ENCODE results near the gene IFFO2.

IFFO2 gene

DNA sequence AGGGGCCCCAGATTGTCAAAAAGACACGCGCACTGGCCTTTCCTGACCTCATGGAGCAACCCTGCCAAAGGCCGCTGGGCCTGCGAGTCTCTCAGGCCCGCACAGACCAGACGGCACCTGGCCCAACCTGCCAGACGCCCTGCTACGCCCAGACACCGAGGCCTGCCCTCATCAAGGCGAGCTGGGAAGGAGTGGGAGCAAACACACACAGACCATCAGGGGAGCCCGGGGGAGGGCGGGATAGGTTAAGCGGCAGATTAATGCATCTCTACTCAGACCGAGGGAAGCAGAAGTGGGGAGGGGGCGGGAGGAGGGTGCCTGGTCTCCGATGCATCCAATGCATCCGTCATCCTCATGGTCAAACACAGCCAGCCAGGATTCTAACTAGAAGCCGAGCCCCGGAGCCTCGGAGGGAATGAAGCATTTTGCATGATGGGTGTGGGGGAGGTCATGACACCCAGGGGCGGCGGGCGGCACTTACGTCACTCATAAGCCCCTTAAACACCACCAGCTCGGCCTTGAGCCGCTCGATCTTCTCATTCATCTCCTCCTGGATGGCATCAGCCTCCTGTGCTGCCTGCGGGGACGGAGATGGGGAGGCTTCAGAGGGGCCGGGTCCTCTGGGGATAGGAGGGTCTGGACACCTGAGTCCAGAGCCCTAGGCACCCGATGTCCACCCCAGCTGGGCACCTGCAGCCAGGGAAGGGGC lies 37.1 kb downstream of the IFFO2 start:
- no peak for DNase-seq (ENCODE audit: low read depth)

DNA sequence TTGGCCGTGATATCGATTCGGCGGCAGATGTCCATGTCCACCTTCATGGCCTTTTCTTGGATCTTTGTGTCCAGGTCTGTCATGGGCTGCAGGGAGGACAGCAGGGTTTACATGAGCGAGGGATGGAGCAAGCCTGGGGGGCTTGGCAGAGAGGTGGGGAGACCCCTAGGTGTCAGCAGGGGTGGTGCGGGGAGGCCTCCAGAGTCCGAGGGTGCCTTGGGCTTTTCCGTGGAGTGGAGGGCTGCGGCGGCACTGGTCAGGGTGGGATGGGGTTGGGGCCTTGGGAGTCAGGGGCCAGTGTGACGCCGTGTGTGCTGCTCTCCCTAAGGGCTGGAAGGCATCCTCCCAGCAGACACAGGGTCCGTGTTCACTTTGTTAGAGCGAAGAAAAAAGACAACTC lies 38.1 kb downstream of the IFFO2 start:
- DNase-seq (ENCODE audit: low read depth): no peak

DNA sequence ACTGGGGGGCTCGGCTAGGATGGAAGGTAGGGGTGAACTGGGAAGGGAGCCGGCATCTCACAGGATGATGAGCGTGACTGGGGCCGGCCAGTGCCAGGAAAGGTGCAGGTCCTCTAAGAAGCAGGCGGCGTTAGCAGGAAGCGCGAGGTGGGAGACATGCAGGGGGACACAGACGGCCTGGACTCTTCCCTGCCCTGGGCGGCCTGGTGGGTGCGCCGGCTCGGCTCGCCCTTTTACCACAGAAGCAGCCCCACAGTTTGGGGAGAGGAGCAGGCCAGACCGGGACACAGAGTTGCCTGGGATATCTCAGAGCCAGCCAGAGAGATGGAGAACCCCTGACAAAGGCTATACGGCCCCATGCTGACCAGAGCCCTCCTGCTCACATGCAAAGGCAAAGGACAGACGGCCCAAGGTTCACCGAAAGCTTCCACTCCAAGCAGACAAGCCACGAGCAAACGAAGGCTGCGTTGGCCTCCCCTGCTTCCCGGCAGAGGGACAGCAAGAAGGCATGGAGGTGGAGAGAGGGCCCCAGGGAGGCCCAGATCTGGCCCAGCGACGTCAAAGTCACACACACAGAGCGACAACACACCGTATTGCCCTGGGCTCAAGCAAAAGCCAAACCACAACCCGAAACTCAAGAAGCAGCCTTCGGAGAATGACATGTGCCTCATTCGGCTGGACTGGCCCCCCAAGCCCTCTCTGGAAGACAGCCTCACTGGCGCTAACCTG lies 39.2 kb downstream of the IFFO2 start:
- DNase-seq (ENCODE audit: low read depth): no peak

DNA sequence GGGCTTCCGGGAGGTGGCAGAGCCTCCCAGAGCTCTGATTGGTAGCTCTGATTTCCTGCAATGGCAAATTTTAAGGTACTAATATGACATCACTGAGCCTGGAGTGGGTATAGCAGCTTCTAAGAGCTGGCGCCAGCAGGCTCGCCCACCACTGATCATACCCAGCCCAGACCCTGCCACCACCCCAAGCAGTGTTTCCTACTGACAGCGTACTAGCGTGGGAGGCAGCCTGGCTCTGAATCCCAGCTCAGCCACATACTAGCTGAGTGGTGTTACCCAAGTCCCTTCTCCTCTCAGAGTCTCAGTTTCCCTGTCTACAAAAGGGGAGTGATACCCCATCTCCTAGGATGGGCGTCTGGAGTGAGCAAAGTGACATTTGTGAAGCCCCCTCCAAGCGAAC lies 41.1 kb downstream of the IFFO2 start:
- DNase-seq (ENCODE audit: low read depth): no peak

DNA sequence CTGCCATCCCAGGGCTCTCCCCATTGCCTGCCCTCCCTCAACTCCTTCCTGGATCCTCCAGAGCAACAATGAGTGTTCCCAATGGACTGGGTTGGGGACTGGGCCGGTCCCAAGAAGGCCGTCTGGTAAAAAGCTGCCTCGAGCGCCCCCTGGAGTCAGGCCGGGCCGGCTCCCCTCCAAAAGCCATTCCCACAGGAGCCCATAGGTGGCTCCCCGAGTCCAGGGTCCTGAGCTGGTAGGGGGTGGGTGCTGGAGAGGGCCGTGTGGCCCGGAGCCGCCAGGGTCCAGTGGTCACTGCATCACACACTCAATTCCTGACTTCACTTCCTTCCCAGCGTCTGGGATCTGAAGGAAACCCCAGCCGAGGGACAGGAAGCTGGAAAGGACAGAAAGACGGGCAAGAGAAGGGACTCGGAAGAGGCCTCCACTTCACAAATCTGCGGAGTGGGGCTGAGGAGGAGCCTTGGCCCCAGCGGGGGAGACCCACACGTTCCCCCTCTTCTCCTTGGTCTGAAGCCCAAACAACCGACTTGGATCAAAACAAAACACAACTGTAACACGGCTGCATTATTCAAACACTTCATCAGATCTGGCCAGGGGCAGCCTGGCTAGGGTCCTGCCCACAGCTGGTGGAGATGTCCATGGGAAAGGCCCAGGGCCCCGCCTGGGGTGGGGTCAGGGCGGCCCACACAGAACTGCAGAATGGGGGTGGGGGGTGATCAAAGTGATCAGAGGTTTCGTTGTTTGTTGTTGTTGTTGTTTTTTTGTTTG lies 43.2 kb downstream of the IFFO2 start:
- peak; percentile 57 for DNase-seq (ENCODE audit: low read depth)

DNA sequence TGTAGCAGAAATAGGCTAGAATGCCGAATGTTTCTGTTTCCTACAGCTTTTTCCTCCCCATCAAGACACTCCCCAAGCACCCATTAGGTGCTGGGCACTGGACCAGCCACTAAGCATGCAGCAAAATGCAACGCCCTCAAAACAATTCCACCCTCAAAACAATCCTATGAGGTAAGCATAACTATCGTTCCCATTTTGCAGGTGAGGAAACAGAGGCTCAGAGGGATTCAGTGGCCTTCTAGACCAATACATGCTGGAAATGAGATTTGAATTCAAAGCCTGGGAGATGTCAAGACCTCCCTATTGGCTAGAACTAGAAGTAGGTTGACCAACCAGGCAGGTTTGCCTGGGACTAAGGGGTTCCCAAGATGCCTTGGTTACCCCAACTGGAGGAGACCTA lies 43.9 kb downstream of the IFFO2 start:
- no peak for DNase-seq (ENCODE audit: low read depth)

DNA sequence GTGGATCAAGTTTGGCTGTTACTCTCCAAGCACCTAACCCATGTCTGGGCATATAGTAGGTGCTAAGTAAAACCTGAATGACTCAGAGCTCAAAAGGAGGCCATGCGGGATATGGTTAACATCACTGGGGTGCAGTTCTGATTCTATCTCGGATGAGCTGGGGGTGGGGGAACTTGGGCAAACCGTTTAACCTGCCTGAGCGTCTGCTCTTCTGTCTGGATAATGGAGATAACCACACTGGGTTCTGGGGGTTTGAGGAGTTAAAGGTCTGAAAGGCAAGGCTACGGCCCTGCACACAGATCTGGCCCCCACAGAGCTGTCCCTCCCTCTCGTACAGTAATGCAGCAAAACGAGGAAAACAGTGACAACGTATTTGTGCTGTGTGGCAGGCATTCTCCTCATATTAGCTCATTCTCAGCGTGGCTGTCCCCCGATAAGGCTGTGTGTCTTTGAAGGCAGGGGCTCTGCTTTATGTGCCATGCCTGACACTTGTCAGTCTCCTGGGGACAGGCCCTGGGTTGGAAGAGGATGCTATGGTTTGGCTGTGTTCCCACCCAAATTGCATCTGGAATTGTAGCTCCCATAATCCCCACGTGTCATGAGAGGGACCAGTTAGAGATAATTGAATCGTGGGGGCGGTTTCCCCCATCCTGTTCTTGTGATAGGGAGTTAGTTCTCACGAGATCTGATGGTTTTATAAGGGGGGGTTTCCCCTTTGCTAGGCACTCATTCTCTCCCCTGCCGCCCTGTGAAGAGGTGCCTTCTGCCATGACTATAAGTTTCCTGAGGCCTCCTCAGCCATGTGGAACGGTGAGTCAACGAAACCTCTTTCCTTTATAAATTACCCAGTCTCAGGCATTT lies 47.3 kb downstream of the IFFO2 start:
- DNase-seq (ENCODE audit: low read depth): no peak

DNA sequence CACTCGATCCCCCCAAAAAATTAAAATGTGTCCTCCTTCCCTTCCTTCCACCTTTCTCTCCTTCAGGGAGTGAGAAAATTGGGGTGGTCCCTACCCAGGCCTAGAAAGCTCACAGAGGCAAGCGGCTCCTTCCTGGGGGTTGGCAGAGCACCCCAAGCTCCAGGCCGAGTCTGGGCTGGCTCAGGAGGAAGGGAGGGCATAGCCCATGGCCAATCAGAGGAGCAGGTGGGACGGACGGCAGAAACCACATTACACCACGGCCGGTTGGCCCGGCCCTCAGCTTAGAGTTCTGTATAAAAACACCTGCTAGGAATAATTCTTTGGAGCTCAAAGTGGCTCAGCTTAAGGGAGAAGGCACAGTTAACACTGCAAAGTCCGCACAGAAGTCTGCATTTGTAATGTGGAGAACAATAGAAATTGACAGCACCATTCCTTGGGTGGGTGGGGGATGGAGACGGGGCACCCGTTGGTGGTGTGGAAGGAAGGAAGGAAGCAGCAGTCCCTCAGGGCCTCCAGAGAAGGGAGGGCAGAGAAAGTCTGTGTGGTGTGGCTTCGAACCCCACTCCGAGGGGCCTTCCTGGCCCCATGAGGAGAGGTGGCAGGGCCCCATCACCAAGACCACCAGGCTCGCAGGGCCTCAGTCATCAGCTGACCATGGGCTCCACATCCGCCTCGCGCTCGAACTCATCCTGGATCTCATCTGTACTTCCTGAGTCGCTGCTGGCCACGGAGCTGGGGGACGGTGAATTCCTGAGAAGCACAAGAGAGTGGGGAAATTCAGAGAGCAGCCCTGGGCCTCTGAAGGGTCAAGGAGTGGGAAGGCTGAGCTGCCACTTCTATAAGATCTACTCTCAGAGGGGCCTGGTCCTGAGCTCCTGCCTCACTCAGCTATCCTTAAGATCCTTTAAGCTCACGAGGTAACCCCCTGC lies 48.3 kb downstream of the IFFO2 start:
- no peak for DNase-seq (ENCODE audit: low read depth)

DNA sequence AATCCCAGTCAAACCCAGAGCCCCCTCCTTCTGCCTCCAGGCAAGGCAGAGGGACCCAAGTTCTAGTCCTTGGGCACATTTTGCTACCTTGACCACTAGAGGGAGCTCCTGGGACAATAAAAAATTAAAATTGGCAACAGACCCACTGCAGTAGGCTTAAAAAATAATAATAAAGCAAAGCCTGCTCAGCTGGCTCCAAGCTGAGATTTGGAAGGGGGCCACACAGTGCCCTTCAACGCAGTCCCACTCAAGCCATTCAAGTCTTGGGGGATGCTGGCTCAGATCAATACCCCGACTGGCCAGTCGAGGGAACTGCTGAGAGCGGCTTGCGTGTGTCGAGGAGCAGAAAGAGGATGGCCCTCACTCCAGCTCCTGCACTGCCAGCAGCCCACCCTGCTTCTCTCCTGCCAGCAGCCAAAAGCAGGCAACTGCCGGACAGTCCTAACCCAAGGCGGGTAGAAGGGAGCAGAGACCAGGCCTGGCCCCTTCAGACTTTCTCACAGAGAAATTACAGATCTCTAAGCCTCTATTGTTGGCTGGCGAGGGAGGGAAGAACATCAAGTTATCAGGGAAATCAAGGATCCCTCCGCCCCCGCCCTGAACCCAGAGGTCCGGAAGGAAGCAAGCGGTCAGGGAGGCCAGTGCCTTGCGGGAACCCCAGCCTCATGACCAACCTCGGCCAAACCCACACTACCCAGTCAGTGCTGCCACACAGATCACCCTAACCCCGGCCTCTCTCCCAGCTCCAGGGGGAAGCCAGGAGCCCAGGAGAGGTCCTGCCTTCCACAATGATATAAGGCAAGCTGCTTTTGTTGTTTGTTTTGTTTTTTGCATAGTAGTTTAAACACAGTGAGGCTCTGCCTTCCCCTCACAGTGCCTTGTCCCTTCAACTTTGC lies 49.2 kb downstream of the IFFO2 start:
- DNase-seq (ENCODE audit: low read depth): peak; percentile 34

DNA sequence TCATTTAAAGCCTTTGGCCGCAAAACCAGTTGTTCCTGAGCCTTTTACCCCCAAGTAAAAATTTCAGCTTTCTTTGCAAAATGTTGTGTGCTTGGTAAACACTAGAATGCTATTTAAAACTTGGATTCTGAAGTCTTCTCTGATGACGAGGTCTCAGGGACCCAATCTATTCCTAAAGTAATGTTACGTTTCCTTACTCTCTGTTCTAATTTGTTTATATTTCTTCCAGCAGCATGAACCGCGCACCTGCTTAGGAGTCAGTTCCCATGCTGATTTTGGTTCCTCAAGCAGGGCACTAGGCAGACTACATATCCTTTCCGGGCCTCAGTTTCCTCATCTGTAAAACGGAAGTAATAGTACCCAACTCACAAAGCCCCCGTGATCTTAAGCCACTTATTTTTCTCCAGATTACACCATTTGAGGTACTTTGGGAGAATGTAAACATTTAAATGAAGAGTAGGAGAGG lies 53.2 kb downstream of the IFFO2 start:
- no peak for DNase-seq (ENCODE audit: low read depth)

DNA sequence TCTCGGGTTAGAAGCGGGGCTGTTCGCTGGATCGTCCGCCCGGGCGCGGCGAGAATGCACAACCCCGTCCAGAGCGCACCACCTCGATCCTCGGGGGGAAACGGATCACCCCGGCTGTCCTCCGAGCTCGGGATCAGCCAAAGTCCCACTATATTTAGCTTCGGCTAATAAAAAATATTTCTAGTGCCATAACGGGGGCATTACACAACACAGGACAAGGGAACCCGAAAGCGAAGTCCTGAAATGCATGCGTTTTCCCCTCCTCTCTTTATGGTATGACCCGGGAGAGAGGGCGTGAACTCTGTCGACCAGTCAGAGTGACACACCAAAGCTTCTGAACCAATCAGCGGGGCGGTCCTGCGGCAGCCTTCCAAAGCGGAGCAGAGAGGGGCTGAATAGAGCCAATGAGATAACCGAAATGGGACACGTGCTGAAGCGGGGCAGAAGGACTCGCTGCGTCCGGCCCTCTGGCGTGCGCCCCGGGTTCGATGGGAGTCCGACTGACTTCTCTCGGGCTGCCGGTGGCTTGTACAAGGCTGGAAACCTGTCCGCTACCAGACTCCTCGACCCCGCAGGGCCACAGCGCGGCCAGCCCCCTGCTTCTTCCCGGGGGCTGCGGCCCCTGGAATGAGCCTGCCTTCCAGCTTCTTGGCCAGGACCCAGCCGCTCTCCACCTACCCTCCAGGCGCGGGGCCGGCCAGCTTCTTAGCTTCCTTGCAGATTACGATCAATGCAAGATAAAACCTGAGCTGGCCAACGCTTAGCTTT lies 53.8 kb downstream of the IFFO2 start, which contains the start of gene ALDH4A1:
Gene ALDH4A1, minus strand, starts transcription at position 33 of the 768 bp plus-strand sequence. Its CDS starts 32 bp downstream, at position 1.
- DNase-seq (ENCODE audit: low read depth): peak; percentile 85

DNA sequence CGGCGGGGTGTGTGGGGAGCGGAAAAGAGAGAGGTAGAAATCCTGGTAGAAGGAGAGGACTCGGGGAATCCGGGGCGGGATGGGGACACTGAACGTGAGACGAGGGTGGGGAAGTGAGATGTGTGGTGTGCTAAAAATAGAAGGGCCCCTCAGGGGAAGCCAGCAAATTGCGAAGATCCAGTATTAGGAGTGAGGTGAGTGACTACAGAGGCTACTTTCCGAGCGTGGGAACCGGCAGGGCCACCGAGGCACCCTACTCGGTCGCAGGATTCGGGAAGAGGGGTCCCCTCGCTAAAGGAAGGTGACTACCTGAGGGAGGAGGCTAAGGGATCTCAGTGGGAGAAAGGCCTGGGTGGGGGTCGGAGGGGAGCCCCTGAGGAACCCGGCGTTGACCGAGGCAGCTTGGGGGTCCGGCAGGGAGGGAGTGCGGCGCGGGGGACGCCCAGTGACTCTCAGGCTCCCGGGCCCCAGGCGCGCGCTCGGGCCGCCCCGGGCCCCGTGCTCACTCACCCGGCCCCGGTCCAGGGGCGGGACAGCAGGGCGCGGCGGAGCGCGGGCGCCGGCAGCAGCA lies 54.4 kb downstream of the IFFO2 start:
- no peak for DNase-seq (ENCODE audit: low read depth)

DNA sequence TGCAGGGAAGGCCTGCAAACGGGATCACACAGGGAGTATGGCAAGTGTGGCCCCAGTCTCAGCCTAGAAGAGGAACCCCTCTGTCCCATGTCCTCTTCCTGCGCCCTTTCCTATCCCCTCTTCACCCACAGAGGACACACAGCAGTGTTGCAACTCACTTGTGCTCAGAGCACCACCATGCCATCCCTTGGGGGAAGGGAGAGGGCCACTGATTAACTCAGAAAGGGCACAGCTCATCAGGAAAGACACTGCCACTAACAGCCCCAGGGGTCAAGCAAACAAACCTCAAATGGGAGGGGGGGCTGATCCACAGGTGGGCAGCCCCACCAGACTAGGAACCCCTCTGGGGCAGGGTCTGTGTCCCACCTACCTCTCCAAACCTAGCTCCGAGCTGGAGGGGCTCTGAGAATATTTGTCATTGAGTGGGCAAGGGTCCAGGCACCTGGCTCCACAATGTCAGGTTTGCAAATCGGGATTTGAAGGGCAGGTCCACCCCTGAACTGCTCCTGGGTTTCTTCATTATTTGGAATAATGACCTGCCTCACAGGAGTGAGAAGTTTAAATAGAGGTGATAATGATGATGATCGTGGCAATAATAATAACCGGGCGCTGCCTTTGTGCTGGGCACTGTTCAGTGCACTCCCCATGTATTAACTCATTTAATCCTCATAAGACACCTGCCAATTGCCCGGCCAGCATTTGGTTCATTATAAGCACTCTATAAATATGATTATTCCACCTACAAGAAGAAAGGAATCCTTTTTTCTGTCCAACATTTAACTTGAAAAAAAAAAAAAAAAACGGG lies 55.1 kb downstream of the IFFO2 start:
- no peak for DNase-seq (ENCODE audit: low read depth)

DNA sequence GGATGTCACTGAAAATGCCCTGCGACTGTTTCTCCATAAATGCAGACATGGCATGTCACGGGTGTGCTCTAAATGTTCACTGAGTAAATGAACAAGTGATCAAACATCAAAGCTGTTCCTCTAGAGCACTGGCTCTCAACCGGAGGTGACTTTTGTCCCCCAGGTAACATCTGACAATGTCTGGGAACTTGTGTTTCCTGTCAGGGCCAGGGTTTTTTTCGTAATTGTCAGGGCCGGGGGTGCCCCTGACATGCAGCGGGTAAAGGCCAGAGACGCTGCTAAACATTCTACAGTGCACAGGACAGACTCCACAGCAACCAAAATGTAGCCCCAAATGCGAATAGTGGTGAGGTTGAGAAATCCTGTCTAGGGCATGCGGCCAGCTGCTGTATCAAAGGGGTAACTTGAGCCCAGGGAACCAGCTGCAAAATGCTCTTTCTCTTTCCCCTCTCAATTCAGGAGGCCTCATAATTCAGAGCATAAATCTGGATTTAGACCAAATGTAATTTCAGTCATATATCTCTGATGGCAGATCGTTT lies 56.1 kb downstream of the IFFO2 start:
- no peak for DNase-seq (ENCODE audit: low read depth)

DNA sequence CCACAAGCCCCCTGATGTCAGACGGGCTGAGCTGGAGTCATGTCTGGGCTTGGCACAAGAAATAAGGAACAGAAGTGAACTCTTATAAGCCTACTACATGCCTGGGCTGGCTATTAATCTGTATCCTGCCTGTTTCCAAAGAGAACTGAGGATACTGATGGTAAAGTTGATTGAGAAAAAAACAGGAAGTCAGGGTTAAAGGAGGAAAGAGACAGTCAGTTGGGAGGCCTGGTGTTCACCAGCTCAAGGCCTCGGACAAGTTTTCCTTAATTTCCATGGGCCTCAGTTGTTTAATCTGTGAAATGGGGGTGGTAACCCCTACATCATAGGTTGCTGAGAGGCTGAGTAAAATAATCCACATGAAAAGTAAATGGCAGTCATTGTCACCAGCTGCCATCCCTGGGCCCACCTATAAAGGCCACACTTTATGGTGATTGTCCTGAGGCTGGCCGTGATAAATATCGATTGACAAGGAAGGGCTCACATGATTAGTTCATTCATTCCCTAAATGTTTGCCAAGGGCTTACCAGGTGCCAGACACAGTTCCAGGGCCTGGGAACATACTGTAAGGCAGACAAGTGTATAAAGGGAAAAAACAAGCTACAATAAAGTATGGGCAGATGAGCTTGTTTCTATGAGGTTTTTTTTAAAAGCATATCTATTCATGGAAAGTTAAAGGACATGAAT lies 57.0 kb downstream of the IFFO2 start:
- DNase-seq (ENCODE audit: low read depth): no peak

DNA sequence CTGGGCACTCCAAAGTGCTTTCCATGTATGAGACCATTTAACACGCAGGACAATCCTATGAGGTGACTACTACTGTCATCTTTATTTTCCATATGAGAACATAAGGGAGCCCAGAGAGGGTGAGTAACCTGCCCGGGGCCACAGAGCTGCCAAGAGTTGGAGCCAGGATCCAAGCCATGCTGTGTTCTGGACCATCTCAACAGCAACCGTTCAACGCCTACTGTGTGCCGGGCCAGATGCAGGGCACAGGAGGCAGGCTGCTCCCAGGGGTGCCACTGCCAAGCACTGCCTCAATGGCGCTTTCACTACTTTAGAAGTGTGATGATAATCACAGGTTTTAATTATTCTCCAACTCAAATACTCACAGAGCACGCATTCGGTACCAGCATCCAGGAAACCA lies 57.9 kb downstream of the IFFO2 start:
- DNase-seq (ENCODE audit: low read depth): no peak

DNA sequence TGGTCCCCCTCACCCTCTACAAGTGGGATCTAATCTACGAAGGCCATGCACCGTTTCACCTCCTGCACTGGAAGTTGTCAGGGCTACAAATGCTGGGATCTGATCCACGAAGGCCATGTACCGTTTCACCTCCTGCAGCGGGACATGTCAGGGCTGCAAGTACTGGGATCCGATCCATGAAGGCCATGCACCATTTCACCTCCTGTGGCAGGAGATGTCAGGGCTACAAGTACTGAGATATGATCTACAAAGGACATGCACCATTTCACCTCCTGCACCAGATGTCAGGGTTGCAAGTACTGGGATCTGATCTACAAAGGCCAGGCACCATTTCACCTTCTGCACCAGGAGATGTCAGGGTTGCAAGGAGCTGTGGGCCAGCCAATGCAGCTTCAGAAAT lies 61.2 kb downstream of the IFFO2 start:
- DNase-seq (ENCODE audit: low read depth): no peak

All from stimulated activated CD8-positive, alpha-beta memory T cell treated with anti-CD3 and anti-CD28 coated beads, Interleukin-15, amount 100 ng/mL, for 1 hour (primary cell).